Embryonic facial prominence (tissue), 1 donor: ENCODE measurements around the gene PMP22.
"Not testable (repeated sequence)": the region's sequence is repeated elsewhere in the genome, so short reads cannot be mapped to it uniquely, and the experiment has no call there.

Source experiments
- DNase-seq: peaks from one replicate; pipeline ENCODE4 v3.0.0-alpha.2; 2016; ENCODE audit errors: extremely low spot score

The PMP22 gene

DNA sequence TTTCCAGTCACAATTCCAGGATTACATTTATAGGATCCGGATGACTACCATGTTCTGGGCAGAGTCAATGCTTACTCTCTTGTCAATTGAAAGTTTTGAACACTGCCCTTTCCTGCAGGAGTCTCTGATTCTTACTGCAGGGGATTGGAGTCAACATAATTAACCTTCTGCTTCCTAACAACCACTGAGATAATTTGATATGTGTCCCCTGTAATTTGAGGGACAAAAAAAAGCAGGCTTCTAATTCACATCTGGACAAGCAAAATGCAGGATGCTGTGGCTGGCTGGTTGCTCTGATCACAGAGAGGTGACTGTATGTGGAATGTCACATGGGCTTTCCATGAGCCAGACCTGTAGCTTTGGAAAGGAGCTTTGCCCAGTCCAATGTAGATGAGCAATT, 54.9 kb downstream of the PMP22 start:
- DNase-seq = no peak

DNA sequence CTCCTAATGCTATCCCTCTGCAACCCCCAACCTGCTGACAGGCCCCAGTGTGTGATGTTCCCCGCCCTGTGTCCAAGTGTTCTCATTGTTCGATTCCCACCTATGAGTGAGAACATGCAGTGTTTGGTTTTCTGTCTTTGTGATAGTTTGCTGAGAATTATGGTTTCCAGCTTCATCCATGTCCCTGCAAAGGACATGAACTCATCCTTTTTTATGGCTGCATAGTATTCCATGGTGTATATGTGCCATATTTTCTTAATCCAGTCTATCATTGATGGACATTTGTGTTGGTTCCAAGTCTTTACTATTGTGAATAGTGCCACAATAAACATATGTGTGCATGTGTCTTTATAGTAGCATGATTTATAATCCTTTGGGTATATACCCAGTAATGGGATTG, 62.1 kb downstream of the PMP22 start:
- DNase-seq = not testable (repeated sequence)

DNA sequence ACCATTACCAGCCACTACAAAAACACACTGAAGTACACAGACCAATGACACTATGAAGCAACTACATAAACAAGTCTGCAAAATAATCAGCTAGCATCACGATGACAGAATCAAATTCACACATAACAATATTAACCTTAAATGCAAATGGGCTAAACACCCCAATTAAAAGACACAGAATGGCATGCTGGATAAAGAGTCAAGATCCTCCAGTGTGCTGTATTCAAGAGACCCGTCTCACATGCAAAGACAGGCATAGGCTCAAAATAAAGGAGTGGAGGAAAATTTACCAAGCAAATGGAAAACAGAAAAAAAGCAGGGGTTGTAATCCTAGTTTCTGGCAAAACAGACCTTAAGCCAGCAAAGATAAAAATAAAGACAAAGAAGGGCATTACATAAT, 64.6 kb downstream of the PMP22 start:
- not testable (repeated sequence) for DNase-seq

DNA sequence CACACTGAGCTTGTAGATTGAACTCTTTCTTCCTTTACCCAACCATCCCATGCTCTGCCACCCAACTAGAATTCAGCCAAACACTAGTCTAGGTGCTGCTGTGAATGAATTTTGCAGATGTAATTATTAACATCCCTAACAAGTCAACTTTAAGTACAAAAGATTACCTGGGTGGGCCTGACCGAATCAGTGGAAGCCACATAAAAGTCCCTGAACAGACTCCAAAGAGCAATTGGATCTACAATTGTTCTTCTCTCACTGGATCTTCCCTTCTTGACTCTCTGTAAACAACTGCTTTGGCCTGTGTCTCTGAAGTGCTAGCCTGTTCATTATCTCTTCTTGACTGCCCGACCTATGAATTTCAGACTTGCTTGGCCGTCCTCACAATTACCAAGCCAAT, 67.9 kb downstream of the PMP22 start:
- no peak for DNase-seq

DNA sequence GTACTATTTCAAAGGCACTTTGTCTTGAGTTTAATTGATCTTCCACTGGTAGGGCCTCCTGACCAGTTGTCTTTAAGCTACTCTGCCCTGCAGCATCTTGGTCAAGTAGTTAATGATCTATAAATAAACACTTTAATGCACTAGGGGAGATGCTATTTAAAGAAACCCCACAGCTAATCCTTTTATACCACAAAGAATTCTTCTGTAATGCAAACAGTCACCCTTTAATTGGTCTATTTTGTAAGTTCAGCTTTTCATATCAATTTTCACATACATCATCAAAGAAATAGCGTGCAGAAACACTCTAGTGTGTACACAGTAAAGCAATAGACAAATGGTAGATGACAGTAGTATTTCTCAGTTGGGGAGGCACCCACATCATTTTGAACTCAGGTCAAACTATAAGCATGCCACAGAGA, 70.3 kb downstream of the PMP22 start:
- no peak for DNase-seq

DNA sequence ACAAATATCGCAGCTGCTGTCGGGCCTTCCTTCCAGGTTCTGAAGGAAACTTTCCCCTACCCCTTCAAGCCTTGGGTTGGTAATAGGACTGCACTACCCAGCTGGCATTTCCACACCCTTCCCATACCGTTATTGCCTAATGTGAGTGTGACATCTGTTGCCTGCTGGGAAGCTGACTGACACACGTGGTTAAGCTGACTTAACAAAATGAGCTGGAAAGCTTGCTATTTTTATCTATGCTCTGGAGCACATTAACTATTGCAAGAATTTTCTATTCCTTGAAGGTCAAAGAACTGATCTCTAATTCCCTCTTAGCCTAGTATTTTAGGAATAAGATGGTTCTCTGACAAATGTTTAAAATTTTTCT, 79.5 kb downstream of the PMP22 start:
- DNase-seq = no peak

DNA sequence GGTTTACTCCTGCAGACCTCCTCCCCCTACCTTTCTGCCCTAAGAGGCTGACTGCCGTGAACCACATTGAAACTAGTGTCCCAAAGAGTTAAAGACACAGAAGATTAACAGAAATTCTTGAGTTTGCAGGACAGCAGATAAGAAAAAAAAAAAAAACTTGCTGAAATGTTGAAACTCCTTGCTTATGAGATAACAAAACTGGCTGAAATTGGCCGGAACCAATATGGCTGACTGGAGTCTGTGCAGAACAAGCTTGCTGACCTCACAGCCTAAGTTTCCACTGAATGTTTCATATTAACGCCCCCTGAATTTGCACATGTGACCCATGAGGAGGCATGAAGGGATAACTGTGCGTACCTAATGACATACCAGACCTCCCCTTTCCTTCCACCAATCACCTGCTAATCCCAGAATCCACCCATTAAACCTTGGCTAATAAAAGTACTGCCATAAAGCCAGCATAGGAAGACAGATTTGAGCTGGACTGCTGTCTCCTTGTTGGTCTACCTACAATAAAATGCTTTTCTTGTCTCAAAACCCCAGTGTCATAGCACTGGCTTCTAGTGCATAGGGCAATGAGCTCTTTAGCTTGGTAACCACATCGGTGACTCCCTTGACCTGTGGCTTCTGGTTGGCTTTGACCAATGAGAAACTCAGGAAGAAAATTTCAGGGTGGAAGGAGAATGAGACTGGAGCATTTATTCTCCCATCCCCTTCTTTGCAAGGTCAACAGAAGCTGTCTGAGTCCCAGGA, 80.1 kb downstream of the PMP22 start:
- DNase-seq = no peak

DNA sequence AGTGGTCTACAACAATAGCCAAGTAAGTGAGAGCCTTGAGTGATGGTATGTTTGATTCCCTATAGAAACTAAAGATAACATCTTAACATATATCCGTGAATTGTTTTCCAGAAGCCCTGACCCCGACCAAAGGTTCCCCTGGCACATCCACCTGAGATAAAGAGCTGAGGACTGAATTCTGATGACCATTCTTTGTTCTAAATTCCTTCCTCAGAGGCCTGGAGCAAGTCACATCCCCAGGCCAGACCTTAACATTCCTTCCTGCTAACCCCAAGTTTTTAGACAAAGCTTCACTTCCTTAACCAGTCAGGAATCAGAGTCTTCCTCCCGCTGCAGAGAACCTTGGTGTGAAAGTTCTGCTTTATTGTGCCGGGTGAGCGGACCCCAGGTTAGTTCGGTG, 83.3 kb downstream of the PMP22 start:
- no peak for DNase-seq

DNA sequence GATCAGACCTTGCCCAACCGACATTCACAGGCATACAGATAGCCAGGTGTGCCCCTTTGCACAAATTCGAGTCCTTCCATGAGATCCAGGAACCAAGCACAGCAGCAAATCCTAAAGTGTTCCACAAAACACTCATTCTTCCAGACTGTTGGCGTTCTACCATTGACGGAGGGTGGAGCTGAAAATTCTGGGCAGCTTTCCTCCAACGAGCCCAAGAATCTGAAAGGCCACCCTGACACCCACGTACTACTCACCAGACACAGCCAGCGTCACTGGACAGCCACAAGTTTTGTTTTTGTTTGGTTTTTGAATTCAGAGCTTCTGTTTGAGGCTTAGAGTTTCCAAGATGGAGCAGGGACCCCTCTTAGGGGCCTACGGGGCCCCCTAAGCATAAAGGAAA, 83.8 kb downstream of the PMP22 start:
- no peak for DNase-seq

DNA sequence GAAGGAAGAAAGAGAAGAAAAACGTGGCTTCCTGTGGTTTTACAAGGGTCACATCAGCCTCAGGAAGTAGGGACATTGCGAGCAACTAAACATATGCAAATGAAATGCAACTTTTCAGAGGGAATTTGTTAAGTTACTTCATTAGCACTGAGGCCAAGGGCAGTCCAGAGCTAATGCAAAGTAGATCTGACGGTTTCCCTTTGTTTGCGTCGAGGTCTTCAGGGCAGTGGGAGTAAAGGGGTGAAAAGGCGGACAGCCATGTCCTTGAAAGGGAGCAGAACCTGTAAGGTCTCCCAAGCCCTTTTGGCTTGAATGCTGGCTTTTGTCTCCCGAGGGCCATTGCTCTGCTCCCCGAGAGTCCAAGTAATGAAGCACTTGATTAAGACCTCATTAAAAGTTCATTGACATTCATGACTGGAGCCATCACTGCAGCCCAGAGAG, 85.0 kb downstream of the PMP22 start:
- no peak for DNase-seq
